Endodermal cell (in vitro differentiated cells): Measurements from ENCODE around the gene SCN3B. TPM values are rescaled to one million over a fixed set of nuclear protein-coding genes. Genes with fewer than 3 reads are reported as not detected.

Experiments used
- DNase-seq: peaks from one replicate; pipeline ENCODE4 v3.0.0-alpha.2; 2017
- H3K27ac ChIP-seq: 2 replicates; pipeline ENCODE4 v1.5.1; 2013; ENCODE audit warnings: mild to moderate bottlenecking, low read depth, low read length, moderate library complexity
- H3K27me3 ChIP-seq: 2 replicates; pipeline ENCODE4 v1.6.1; 2013; ENCODE audit warnings: mild to moderate bottlenecking, low read length, moderate library complexity; ENCODE audit not compliant: insufficient read depth, control insufficient read depth, poor library complexity, severe bottlenecking
- H3K36me3 ChIP-seq: 2 replicates; pipeline ENCODE4 v1.7.0; 2013; ENCODE audit warnings: mild to moderate bottlenecking, low read length, moderate library complexity; ENCODE audit not compliant: control insufficient read depth, insufficient read depth
- H3K4me1 ChIP-seq: one replicate; pipeline ENCODE4 v1.7.0; 2013; ENCODE audit warnings: low read length; ENCODE audit not compliant: control insufficient read depth, insufficient read depth
- H3K4me3 ChIP-seq: 2 replicates; pipeline ENCODE4 v1.5.1; 2013; ENCODE audit warnings: mild to moderate bottlenecking, low read length, moderate library complexity
- H3K9ac ChIP-seq: 2 replicates; pipeline ENCODE4 v1.6.1; 2013; ENCODE audit warnings: mild to moderate bottlenecking, low read length, moderate library complexity; ENCODE audit not compliant: poor library complexity, severe bottlenecking; ENCODE audit errors: extremely low read depth
- H3K9me3 ChIP-seq: 2 replicates; pipeline ENCODE4 v1.6.1; 2013; ENCODE audit warnings: mild to moderate bottlenecking, low read length, moderate library complexity; ENCODE audit not compliant: control insufficient read depth
- H3K27ac Mint-ChIP-seq: 2 replicates; pipeline ENCODE4 v1.8.0; 2020; ENCODE audit warnings: mixed read lengths
- H3K27me3 Mint-ChIP-seq: 2 replicates; pipeline ENCODE4 v1.8.0; 2021; ENCODE audit warnings: mild to moderate bottlenecking, mixed read lengths; ENCODE audit not compliant: insufficient read depth
- H3K36me3 Mint-ChIP-seq: 2 replicates; pipeline ENCODE4 v1.8.0; 2020; ENCODE audit warnings: low read depth, mixed read lengths
- H3K4me1 Mint-ChIP-seq: 2 replicates; pipeline ENCODE4 v1.8.0; 2020; ENCODE audit warnings: mixed read lengths
- H3K4me3 Mint-ChIP-seq: 2 replicates; pipeline ENCODE4 v1.8.0; 2020; ENCODE audit warnings: mild to moderate bottlenecking, moderate library complexity, mixed read lengths
- H3K9me3 Mint-ChIP-seq: 2 replicates; pipeline ENCODE4 v1.8.0; 2020; ENCODE audit warnings: mild to moderate bottlenecking, mixed read lengths
- WGBS, 2 experiments: methylation state at CpG; one replicate each; pipeline versions ENCODE4 v1.1.5 to v1.1.7; 2013; ENCODE audit warnings: missing lambda C conversion rate in 2 of 2, mixed read lengths in 1 of 2; ENCODE audit not compliant: insufficient coverage in 1 of 2, insufficient read length in 1 of 2; 5-methylcytosine and 5-hydroxymethylcytosine counted together
- total RNA-seq, 2 donors: library from RNA; stranded (reverse); fragmentation: NEBNext Ultra II Directional in 1 of 2; extraction: Animal tissue kit (Norgen Biotek cat#: 25700) in 1 of 2; gene quantifications; 2 replicates in 1 of 2; 3 replicates in 1 of 2; pipeline ENCODE4 v1.2.1, GENCODE V29; 2021
- TF ChIP-seq, protein P1 (sequence below): fragments of 200-600 bp; sonication (generic); conservative IDR thresholded peaks from 2 replicates; pipeline ENCODE4 v1.5.0; 2021; ENCODE audit warnings: antibody characterized with exemption, mild to moderate bottlenecking

Gene SCN3B
- total RNA-seq, 2 donors from 2014 or later = 0.51 to 0.90 TPM

DNA sequence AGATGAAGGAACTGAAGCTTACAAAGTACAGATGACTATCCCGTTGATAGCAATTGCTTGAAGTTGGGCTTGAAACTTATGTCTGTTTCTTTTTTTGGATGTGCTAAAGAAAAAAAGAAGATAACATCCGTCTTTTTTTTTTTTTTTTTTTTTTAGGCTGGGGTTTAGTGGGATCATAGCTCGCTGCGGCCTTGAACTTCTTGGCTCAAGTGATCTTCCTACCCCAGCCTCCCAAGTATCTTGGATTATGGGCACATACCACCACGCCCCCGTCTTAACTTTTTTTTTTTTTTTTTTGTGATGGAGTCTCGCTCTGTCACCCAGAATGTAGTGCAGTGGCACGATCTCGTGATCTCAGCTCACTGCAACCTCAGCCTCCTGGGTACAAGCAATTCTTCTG, 40.8 kb upstream of the SCN3B start:
- Histone ChIP-seq H3K4me1 (peaks cover 4% of the 10 kb centered on the region), H3K36me3 (no peaks in the 10 kb centered on the region), H3K27me3 (no peaks in the 10 kb centered on the region), H3K4me3 (no peak overlapping the region), H3K9me3 (no peaks in the 10 kb centered on the region), H3K27ac (no peak overlapping the region), H3K9ac (no peak overlapping the region)
- Mint-ChIP-seq H3K9me3 (no peaks in the 10 kb centered on the region), H3K4me1 (peaks cover 22% of the 10 kb centered on the region), H3K4me3 (no peak overlapping the region), H3K36me3 (no peaks in the 10 kb centered on the region), H3K27me3 (peaks cover 4% of the 10 kb centered on the region), H3K27ac (no peak overlapping the region)
- no peak for DNase-seq
- 97 to 100% methylated on average over 2 to 9 of the region's 9 CpGs for WGBS, 2 experiments
- TF ChIP-seq, protein P1, sequence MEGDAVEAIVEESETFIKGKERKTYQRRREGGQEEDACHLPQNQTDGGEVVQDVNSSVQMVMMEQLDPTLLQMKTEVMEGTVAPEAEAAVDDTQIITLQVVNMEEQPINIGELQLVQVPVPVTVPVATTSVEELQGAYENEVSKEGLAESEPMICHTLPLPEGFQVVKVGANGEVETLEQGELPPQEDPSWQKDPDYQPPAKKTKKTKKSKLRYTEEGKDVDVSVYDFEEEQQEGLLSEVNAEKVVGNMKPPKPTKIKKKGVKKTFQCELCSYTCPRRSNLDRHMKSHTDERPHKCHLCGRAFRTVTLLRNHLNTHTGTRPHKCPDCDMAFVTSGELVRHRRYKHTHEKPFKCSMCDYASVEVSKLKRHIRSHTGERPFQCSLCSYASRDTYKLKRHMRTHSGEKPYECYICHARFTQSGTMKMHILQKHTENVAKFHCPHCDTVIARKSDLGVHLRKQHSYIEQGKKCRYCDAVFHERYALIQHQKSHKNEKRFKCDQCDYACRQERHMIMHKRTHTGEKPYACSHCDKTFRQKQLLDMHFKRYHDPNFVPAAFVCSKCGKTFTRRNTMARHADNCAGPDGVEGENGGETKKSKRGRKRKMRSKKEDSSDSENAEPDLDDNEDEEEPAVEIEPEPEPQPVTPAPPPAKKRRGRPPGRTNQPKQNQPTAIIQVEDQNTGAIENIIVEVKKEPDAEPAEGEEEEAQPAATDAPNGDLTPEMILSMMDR = no peak

DNA sequence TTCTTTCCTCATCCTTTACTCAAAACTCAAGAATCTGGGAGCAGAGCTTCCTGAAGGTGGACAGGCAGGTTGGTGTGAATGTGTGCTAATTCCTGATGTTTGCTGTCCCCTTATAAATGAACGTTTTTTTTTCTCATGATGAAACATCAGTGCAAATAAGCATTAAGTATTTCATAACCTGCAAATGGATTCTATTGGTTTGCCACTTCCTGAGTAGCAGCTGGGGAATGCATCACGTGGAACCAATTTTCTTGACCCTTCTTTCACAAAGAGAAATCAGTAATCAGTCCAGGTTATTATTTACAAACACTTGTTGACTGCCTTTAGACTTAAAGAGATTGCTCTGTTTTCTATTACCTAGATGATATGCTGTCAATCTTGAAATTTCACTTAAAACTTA, 40.1 kb upstream of the SCN3B start:
- Histone ChIP-seq H3K9ac (no peak overlapping the region), H3K4me1 (peaks cover 4% of the 10 kb centered on the region), H3K4me3 (no peak overlapping the region), H3K27ac (no peak overlapping the region), H3K36me3 (no peaks in the 10 kb centered on the region), H3K9me3 (no peaks in the 10 kb centered on the region), H3K27me3 (no peaks in the 10 kb centered on the region)
- Mint-ChIP-seq H3K4me3 (no peak overlapping the region), H3K4me1 (peaks cover 27% of the 10 kb centered on the region), H3K27me3 (peaks cover 4% of the 10 kb centered on the region), H3K36me3 (no peaks in the 10 kb centered on the region), H3K9me3 (no peaks in the 10 kb centered on the region), H3K27ac (no peak overlapping the region)
- no peak for DNase-seq
- TF ChIP-seq, protein P1 = no peak
- WGBS, 2 experiments = 87 to 89% methylated on average over 2 of the region's 2 CpGs

DNA sequence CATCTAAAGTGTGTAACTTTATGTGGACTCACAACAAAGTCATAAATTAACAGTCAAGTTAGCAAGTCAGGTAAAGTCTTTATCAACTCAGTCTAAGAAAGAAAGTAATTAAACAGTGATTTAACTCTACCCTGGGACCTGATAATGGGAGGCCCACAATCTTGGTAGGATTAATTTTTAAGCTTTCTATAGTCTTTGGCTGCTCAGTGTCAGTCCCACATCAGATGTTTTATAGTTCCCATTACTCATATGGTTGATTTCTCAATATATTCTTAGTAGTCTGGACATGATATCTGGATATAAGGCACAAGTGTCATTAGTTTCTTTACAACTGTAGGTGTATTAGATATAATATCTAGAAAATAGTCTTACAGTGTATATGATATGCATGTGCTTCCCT, 38.5 kb upstream of the SCN3B start:
- H3K27ac Mint-ChIP-seq = no peak overlapping the region
- no peaks in the 10 kb centered on the region for H3K9me3 ChIP-seq
- no peak overlapping the region for H3K9ac ChIP-seq
- TF ChIP-seq, protein P1 = no peak
- no peaks in the 10 kb centered on the region for H3K27me3 ChIP-seq
- H3K4me3 ChIP-seq = peak overlapping the region; percentile 41
- peaks cover 29% of the 10 kb centered on the region for H3K4me1 Mint-ChIP-seq
- H3K36me3 ChIP-seq = no peaks in the 10 kb centered on the region
- no peaks in the 10 kb centered on the region for H3K9me3 Mint-ChIP-seq
- no peaks in the 10 kb centered on the region for H3K27me3 Mint-ChIP-seq
- no peak for DNase-seq
- no peaks in the 10 kb centered on the region for H3K36me3 Mint-ChIP-seq
- H3K27ac ChIP-seq = no peak overlapping the region
- peaks cover 4% of the 10 kb centered on the region for H3K4me1 ChIP-seq
- no peak overlapping the region for H3K4me3 Mint-ChIP-seq
